WERI-Rb-1 (cell line): ENCODE results near the gene EIF4E2.
A peak's percentile ranks its signal among the peaks of the same experiment; 100 is the strongest.

Experiments used
- DNase-seq: peaks from one replicate; pipeline ENCODE4 v3.0.0-alpha.2; 2020
- H3K27ac ChIP-seq: fragments of 250-450 bp; sonication (Bioruptor Pico); 2 replicates; pipeline ENCODE4 v1.5.1; 2020; ENCODE audit warnings: mild to moderate bottlenecking, moderate library complexity
- H3K27me3 ChIP-seq: fragments of 250-450 bp; sonication (Bioruptor Pico); 2 replicates; pipeline ENCODE4 v1.5.1; 2021; ENCODE audit warnings: mild to moderate bottlenecking, low read depth, moderate library complexity; ENCODE audit not compliant: insufficient read depth, severe bottlenecking
- H3K36me3 ChIP-seq: fragments of 250-450 bp; sonication (Bioruptor Pico); 2 replicates; pipeline ENCODE4 v1.5.1; 2020; ENCODE audit warnings: mild to moderate bottlenecking, moderate library complexity
- H3K4me3 ChIP-seq: 2 replicates; pipeline ENCODE4 v1.5.1; 2011; ENCODE audit warnings: low read depth, mild to moderate bottlenecking, control low read depth, low read length
- H3K9me3 ChIP-seq: fragments of 250-450 bp; sonication (Bioruptor Pico); 2 replicates; pipeline ENCODE4 v1.5.1; 2021; ENCODE audit warnings: mild to moderate bottlenecking, moderate library complexity; ENCODE audit not compliant: severe bottlenecking
- CTCF ChIP-seq: IDR thresholded peaks from 2 replicates; pipeline ENCODE4 v1.5.1; 2011; ENCODE audit warnings: low read depth, mild to moderate bottlenecking, control low read depth, inconsistent platforms, low read length

The EIF4E2 gene

GRCh38 chr2:232538671-232539070, 11.8 kb upstream of the EIF4E2 start:
- no peak for TF ChIP-seq CTCF

GRCh38 chr2:232539298-232540231, 10.9 kb upstream of the EIF4E2 start, which contains the start of gene CHRNG:
CHRNG (plus strand) TSS chr2:232539692; CDS start chr2:232539748, 56 bp downstream.
- Histone ChIP-seq H3K9me3 (no peaks in the 10 kb centered on the region), H3K36me3 (no peaks in the 10 kb centered on the region), H3K27me3 (no peaks in the 10 kb centered on the region), H3K4me3 (no peak within 1 kb of the TSS), H3K27ac (peak within 1 kb of the TSS; percentile 39; the same call in 1 of the 2 replicates)
- no peak for DNase-seq
- TF ChIP-seq CTCF = no peak

More at GRCh38 chr2:232538671-232539070, 11.8 kb upstream of the EIF4E2 start:
- H3K36me3 ChIP-seq = no peaks in the 10 kb centered on the region
- no peak overlapping the region for H3K27ac ChIP-seq
- no peaks in the 10 kb centered on the region for H3K9me3 ChIP-seq
- DNase-seq = no peak
- no peaks in the 10 kb centered on the region for H3K27me3 ChIP-seq
- H3K4me3 ChIP-seq = no peak overlapping the region

GRCh38 chr2:232540441-232541041, 9.9 kb upstream of the EIF4E2 start:
- no peak overlapping the region for H3K4me3 ChIP-seq

GRCh38 chr2:232541195-232541960, 9.1 kb upstream of the EIF4E2 start:
- TF ChIP-seq CTCF = no peak
- Histone ChIP-seq H3K36me3 (peaks cover under 1% of the 10 kb centered on the region; the same call in 1 of the 2 replicates), H3K9me3 (no peaks in the 10 kb centered on the region), H3K27ac (no peak overlapping the region), H3K27me3 (no peaks in the 10 kb centered on the region), H3K4me3 (no peak overlapping the region)
- no peak for DNase-seq

More at GRCh38 chr2:232540441-232541041, 9.9 kb upstream of the EIF4E2 start:
- no peaks in the 10 kb centered on the region for H3K27me3 ChIP-seq
- TF ChIP-seq CTCF = no peak
- DNase-seq = no peak
- H3K27ac ChIP-seq = no peak overlapping the region
- no peaks in the 10 kb centered on the region for H3K9me3 ChIP-seq
- H3K36me3 ChIP-seq = no peaks in the 10 kb centered on the region

GRCh38 chr2:232541961-232542714, 8.4 kb upstream of the EIF4E2 start:
- no peaks in the 10 kb centered on the region for H3K27me3 ChIP-seq
- no peak overlapping the region for H3K27ac ChIP-seq
- no peak overlapping the region for H3K4me3 ChIP-seq
- H3K9me3 ChIP-seq = no peaks in the 10 kb centered on the region
- H3K36me3 ChIP-seq = peaks cover 8% of the 10 kb centered on the region; the same call in 1 of the 2 replicates
- no peak for DNase-seq
- no peak for TF ChIP-seq CTCF
